BLaER1 (cell line): ENCODE data around the gene PTPRN2.

Experiments
- H3K27ac ChIP-seq: shearing (Covaris generic); formaldehyde crosslinking; 2 replicates; pipeline ENCODE4 v1.8.1; 2022
- H3K27me3 ChIP-seq: shearing (Covaris generic); formaldehyde crosslinking; 2 replicates; pipeline ENCODE4 v1.8.1; 2022
- H3K36me3 ChIP-seq: shearing (Covaris generic); formaldehyde crosslinking; 2 replicates; pipeline ENCODE4 v1.8.1; 2022
- H3K4me1 ChIP-seq: shearing (Covaris generic); formaldehyde crosslinking; 2 replicates; pipeline ENCODE4 v1.8.1; 2022
- H3K4me2 ChIP-seq: shearing (Covaris generic); formaldehyde crosslinking; 2 replicates; pipeline ENCODE4 v1.8.1; 2022
- H3K4me3 ChIP-seq: shearing (Covaris generic); formaldehyde crosslinking; 2 replicates; pipeline ENCODE4 v1.8.1; 2022
- H3K9ac ChIP-seq: shearing (Covaris generic); formaldehyde crosslinking; 2 replicates; pipeline ENCODE4 v1.8.1; 2022
- H3K9me3 ChIP-seq: shearing (Covaris generic); formaldehyde crosslinking; 2 replicates; pipeline ENCODE4 v1.8.1; 2022
- H4K20me1 ChIP-seq: shearing (Covaris generic); formaldehyde crosslinking; 2 replicates; pipeline ENCODE4 v1.8.1; 2022
- Cebpa-rat ChIP-seq: shearing (Covaris generic); IDR thresholded peaks from 2 replicates; pipeline ENCODE4 v1.8.1; 2022

PTPRN2 gene

DNA sequence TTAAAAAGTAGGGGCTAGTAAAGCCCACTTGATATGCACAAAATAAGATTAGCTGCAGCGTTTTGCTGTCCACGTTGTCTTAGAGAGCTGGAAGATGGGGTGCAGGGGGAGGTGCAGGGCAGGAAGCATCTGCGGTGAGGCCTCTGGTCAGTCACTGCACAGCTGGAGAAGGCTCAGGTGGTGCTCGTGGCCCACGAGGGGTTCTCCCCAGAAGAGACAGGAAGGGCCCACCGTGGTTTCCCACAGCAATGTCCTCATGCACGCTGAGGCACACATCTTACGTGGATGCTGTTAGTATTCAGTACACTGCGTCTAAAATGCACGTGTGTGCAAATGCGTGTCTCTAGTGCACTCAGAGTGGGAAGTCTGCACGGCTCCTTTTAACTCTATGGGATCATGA, 582.1 kb downstream of the PTPRN2 start:
- Histone ChIP-seq H3K9ac (peak overlapping the region; percentile 9; the same call in 1 of the 2 replicates), H3K4me1 (peaks cover 72% of the 10 kb centered on the region), H3K4me2 (peak overlapping the region; percentile 90), H3K9me3 (no peaks in the 10 kb centered on the region), H3K36me3 (no peaks in the 10 kb centered on the region), H3K4me3 (no peak overlapping the region), H3K27me3 (no peaks in the 10 kb centered on the region), H4K20me1 (no peaks in the 10 kb centered on the region), H3K27ac (peak overlapping the region; percentile 66)
- no peak for TF ChIP-seq Cebpa-rat

- Histone ChIP-seq H3K36me3 (no peaks in the 10 kb centered on the region), H3K27me3 (no peaks in the 10 kb centered on the region), H4K20me1 (no peaks in the 10 kb centered on the region), H3K9ac (peak overlapping the region; percentile 53; the same call in 1 of the 2 replicates), H3K4me2 (peak overlapping the region; percentile 90), H3K9me3 (no peaks in the 10 kb centered on the region), H3K4me3 (peak overlapping the region; percentile 22), H3K27ac (peak overlapping the region; percentile 66), H3K4me1 (peaks cover 72% of the 10 kb centered on the region)
- TF ChIP-seq Cebpa-rat = no peak
These were observed 583.5 kb downstream of the PTPRN2 start for GRCh38 chr7:158004123-158004490.

- Histone ChIP-seq H4K20me1 (no peaks in the 10 kb centered on the region), H3K4me1 (peaks cover 71% of the 10 kb centered on the region), H3K27ac (peak overlapping the region; percentile 66), H3K4me2 (peak overlapping the region; percentile 90), H3K4me3 (peak overlapping the region; percentile 22), H3K27me3 (no peaks in the 10 kb centered on the region), H3K36me3 (no peaks in the 10 kb centered on the region), H3K9ac (peak overlapping the region; percentile 53; the same call in 1 of the 2 replicates), H3K9me3 (no peaks in the 10 kb centered on the region)
- no peak for TF ChIP-seq Cebpa-rat
These were observed 584.0 kb downstream of the PTPRN2 start for GRCh38 chr7:158003441-158004122.

DNA sequence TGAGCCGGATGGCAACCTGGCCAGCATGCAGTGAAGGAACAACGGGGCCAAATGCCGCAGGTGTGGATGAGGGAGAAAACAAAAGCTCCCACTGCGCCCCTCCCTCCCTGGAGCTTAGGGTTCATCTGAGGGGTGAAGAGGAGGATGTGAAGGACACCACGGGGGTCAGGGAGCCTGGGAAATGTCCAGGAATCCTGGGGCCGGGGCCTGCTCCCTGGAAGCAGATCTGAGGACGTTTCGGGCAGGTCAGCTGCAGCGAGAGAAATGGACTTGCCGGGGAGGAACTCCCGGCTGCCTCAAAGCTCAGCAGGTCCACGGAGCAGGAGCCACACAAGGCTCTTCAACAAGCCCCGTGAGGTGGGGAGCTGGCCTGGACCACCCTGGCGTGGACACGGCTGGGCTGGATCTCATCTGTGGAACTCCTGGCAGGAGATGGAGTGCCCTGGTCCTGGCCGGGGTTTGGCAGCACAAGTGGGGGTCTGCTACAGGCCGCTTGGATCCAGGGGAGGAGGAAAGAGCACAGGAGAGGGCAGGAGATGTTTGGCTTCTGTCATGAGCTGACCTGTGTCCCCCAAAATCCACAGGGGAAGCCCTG, 585.0 kb downstream of the PTPRN2 start:
- Histone ChIP-seq H3K9me3 (no peaks in the 10 kb centered on the region), H3K27ac (peak overlapping the region; percentile 59; the same call in 1 of the 2 replicates)

GRCh38 chr7:158001621-158002320, 585.9 kb downstream of the PTPRN2 start:
- no peak overlapping the region for H3K9ac ChIP-seq
- H3K27me3 ChIP-seq = no peaks in the 10 kb centered on the region
- H4K20me1 ChIP-seq = no peaks in the 10 kb centered on the region
- no peak for TF ChIP-seq Cebpa-rat
- H3K4me1 ChIP-seq = peaks cover 64% of the 10 kb centered on the region
- no peaks in the 10 kb centered on the region for H3K36me3 ChIP-seq
- H3K27ac ChIP-seq = 0 out of 2 replicates have a peak overlapping the region, but pooled peaks have one; percentile 59
- H3K4me3 ChIP-seq = no peak overlapping the region
- no peak overlapping the region for H3K4me2 ChIP-seq
- H3K9me3 ChIP-seq = no peaks in the 10 kb centered on the region

More for the DNA sequence above, 585.0 kb downstream of the PTPRN2 start:
- no peak overlapping the region for H3K9ac ChIP-seq
- no peaks in the 10 kb centered on the region for H3K36me3 ChIP-seq
- peak overlapping the region; percentile 48 for H3K4me2 ChIP-seq
- H3K4me1 ChIP-seq = peaks cover 64% of the 10 kb centered on the region
- H3K4me3 ChIP-seq = no peak overlapping the region
- no peak for TF ChIP-seq Cebpa-rat
- H4K20me1 ChIP-seq = no peaks in the 10 kb centered on the region
- no peaks in the 10 kb centered on the region for H3K27me3 ChIP-seq

DNA sequence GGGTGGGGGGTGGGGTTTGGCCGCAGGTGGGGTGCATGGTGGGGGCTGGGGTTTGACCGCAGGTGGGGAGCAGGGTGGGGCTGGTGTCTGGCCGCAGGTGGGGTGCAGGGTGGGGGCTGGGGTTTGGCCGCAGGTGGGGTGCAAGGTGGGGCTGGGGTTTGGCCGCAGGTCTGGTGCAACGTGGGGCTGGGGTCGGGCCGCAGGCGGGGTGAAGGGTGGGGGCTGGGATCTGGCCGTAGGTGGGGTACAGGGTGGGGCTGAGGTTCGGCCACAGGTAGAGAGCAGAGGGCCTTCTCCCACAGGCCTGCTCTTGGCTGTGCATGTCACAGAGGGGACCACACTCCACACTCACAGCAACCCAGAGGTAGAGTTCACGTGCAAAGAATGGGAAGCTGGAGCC, 586.6 kb downstream of the PTPRN2 start:
- no peak for TF ChIP-seq Cebpa-rat
- 0 out of 2 replicates have a peak, but pooled peaks cover under 1% of the 10 kb centered on the region for H3K9me3 ChIP-seq

GRCh38 chr7:158000160-158000559, 587.5 kb downstream of the PTPRN2 start:
- Histone ChIP-seq H3K4me3 (no peak overlapping the region), H3K4me2 (no peak overlapping the region), H3K9ac (no peak overlapping the region), H3K27ac (no peak overlapping the region), H4K20me1 (no peaks in the 10 kb centered on the region), H3K9me3 (0 out of 2 replicates have a peak, but pooled peaks cover 5% of the 10 kb centered on the region), H3K27me3 (no peaks in the 10 kb centered on the region), H3K36me3 (no peaks in the 10 kb centered on the region), H3K4me1 (peaks cover 52% of the 10 kb centered on the region)
- no peak for TF ChIP-seq Cebpa-rat

More for the DNA sequence above, 586.6 kb downstream of the PTPRN2 start:
- no peak overlapping the region for H3K4me3 ChIP-seq
- no peak overlapping the region for H3K4me2 ChIP-seq
- H4K20me1 ChIP-seq = no peaks in the 10 kb centered on the region
- no peak overlapping the region for H3K9ac ChIP-seq
- no peaks in the 10 kb centered on the region for H3K36me3 ChIP-seq
- H3K27ac ChIP-seq = no peak overlapping the region
- no peaks in the 10 kb centered on the region for H3K27me3 ChIP-seq
- H3K4me1 ChIP-seq = peaks cover 61% of the 10 kb centered on the region

DNA sequence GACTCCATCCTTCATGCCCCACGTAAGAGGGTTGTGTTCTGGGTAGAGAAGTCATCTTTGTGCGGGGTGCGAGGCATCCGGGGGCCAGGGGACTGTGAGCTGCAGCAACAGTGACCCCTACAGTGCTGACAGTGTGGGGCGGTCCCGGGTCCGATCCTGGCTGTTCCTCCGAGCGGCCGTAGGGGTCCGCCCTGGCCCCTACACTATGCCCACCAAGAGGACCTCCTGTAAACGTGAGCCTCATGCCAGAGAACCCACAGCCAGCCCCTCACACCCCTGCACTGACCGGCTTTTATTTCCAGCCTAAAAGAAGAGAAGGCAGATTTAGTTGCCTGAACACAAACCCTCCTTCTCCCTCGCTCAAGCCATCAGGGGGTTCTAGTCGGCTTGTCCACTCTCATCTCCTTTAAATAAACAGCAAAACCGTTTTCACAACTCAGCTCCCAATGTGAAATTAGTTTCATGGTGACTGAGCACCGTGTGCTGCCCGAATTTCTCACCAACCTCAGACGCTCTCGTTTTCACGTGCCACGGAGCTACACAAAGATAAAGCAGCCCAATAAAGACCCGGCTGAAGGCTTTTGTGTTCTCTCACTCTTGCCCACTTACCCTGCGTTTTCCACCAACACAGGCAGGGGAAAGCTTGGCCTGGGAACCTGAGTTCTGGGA, 588.6 kb downstream of the PTPRN2 start:
- Histone ChIP-seq H3K36me3 (no peaks in the 10 kb centered on the region), H3K4me1 (peaks cover 41% of the 10 kb centered on the region), H3K9ac (no peak overlapping the region), H3K9me3 (0 out of 2 replicates have a peak, but pooled peaks cover 5% of the 10 kb centered on the region), H3K4me2 (no peak overlapping the region), H3K4me3 (no peak overlapping the region), H3K27ac (no peak overlapping the region), H4K20me1 (no peaks in the 10 kb centered on the region), H3K27me3 (no peaks in the 10 kb centered on the region)
- no peak for TF ChIP-seq Cebpa-rat

GRCh38 chr7:157997471-157997870, 590.2 kb downstream of the PTPRN2 start:
- Histone ChIP-seq H4K20me1 (no peaks in the 10 kb centered on the region), H3K4me3 (no peak overlapping the region), H3K4me1 (peaks cover 32% of the 10 kb centered on the region), H3K27me3 (no peaks in the 10 kb centered on the region), H3K36me3 (no peaks in the 10 kb centered on the region), H3K9ac (no peak overlapping the region), H3K27ac (peak overlapping the region; percentile 33; the same call in 1 of the 2 replicates), H3K9me3 (0 out of 2 replicates have a peak, but pooled peaks cover 5% of the 10 kb centered on the region), H3K4me2 (peak overlapping the region; percentile 62)
- TF ChIP-seq Cebpa-rat = no peak
